MM.1S (cell line): ENCODE measurements around the gene ASIC4.

Experiments
- DNase-seq: peaks from one replicate; pipeline ENCODE4 v3.0.0-alpha.2; 2015
- H2AFZ ChIP-seq: fragments of 300-600 bp; sonication (generic); 2 replicates; pipeline ENCODE4 v1.6.0; 2016; ENCODE audit warnings: antibody characterized with exemption, low read length
- H3F3A ChIP-seq: fragments of 300-600 bp; sonication (generic); 2 replicates; pipeline ENCODE4 v1.6.1; 2016; ENCODE audit warnings: mild to moderate bottlenecking, antibody characterized with exemption, low read length, moderate library complexity, mixed read lengths; ENCODE audit not compliant: insufficient read depth
- H3K27ac ChIP-seq: fragments of 300-600 bp; sonication (generic); 2 replicates; pipeline ENCODE4 v1.5.1; 2016; ENCODE audit warnings: mild to moderate bottlenecking, low read length
- H3K27me3 ChIP-seq: fragments of 300-600 bp; sonication (generic); replicated peaks from 2 replicates; pipeline ENCODE4 v1.6.0; 2016; ENCODE audit warnings: low read length; ENCODE audit not compliant: insufficient read depth
- H3K36me3 ChIP-seq: fragments of 300-600 bp; sonication (generic); replicated peaks from 2 replicates; pipeline ENCODE4 v1.6.1; 2016; ENCODE audit warnings: mild to moderate bottlenecking, low read length, mixed read lengths; ENCODE audit not compliant: insufficient read depth
- H3K4me1 ChIP-seq: fragments of 300-600 bp; sonication (generic); 2 replicates; pipeline ENCODE4 v1.6.1; 2016; ENCODE audit warnings: low read length, mixed read lengths
- H3K4me2 ChIP-seq: fragments of 300-600 bp; sonication (generic); 2 replicates; pipeline ENCODE4 v1.6.0; 2016; ENCODE audit warnings: low read depth, low read length
- H3K4me3 ChIP-seq: fragments of 300-600 bp; sonication (generic); 2 replicates; pipeline ENCODE4 v1.5.1; 2016; ENCODE audit warnings: low read length, mixed read lengths
- H3K79me2 ChIP-seq: fragments of 300-600 bp; sonication (generic); 2 replicates; pipeline ENCODE4 v1.6.1; 2016; ENCODE audit warnings: mixed run types, low read length, mixed read lengths
- H3K9ac ChIP-seq: fragments of 300-600 bp; sonication (generic); 2 replicates; pipeline ENCODE4 v1.6.1; 2016; ENCODE audit warnings: low read length, mixed read lengths
- H3K9me2 ChIP-seq: fragments of 300-600 bp; sonication (generic); replicated peaks from 2 replicates; pipeline ENCODE4 v1.6.1; 2016; ENCODE audit warnings: mild to moderate bottlenecking, low read length, mixed read lengths; ENCODE audit not compliant: insufficient read depth
- H3K9me3 ChIP-seq: fragments of 300-600 bp; sonication (generic); replicated peaks from 2 replicates; pipeline ENCODE4 v1.6.1; 2016; ENCODE audit warnings: mild to moderate bottlenecking, low read length, mixed read lengths; ENCODE audit not compliant: insufficient read depth
- H4K20me1 ChIP-seq: fragments of 300-600 bp; sonication (generic); 2 replicates; pipeline ENCODE4 v1.6.1; 2016; ENCODE audit warnings: mild to moderate bottlenecking, low read length, moderate library complexity, mixed read lengths; ENCODE audit not compliant: insufficient read depth
- EZH2 ChIP-seq: fragments of 300-600 bp; sonication (generic); optimal IDR thresholded peaks from 2 replicates; pipeline ENCODE3; 2017; ENCODE audit warnings: low read depth, mild to moderate bottlenecking, antibody characterized with exemption, low read length, mixed read lengths
- EZH2phosphoT487 ChIP-seq: fragments of 300-600 bp; sonication (generic); IDR thresholded peaks from 2 replicates; pipeline ENCODE4 v1.6.1; 2018; ENCODE audit warnings: antibody characterized with exemption, low read length
- TF ChIP-seq, protein P1 (sequence below): fragments of 300-600 bp; sonication (generic); IDR thresholded peaks from 2 replicates; pipeline ENCODE4 v1.5.1; 2016; ENCODE audit warnings: antibody characterized with exemption, low read length, mixed read lengths

The ASIC4 gene

DNA sequence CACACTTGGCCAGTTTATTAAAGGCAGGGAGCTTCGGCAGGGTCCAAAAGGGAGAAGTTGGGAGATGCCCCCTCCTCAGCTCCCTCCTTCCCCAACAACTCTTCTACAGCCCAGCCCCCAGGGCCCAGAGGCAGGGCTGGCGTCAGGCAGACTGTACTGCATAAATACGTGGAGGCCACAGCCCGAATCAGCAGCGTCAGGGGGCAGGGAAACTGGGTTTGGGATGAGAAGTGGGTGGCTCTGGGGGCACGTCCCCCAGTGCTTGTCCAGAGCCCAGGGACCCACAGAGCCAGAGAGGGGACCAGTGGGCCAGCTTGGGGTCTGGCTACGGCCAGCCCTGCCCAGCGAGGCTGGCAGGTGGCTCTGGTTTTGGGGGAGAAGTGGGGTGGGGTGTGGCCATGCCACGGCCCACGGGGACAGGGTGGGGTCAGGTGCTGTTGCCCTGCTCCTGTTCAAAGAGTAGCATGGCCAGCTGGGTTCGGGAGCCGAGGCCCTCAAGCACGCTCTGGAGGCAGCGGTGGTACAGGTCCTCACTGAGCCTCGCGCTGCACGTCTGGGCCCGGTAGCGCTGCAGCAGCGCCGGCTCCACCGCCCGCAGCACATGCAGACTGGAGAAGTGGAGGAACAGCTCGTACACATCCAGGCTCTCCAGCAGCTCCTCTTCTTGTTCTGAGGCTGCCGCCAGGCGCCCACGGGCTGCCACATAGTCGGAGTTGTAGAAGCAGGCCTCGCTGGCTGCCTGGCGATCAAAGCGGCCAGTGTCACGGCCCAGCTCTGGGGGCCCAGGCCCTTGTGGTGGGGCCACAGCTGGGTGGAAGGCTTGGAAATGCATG is 24.9 kb downstream of the ASIC4 start:
- Histone ChIP-seq H3K9me2 (no peaks in the 10 kb centered on the region), H3K4me3 (no peak overlapping the region), H3K4me1 (0 out of 2 replicates have a peak, but pooled peaks cover 1% of the 10 kb centered on the region), H3K9ac (no peak overlapping the region), H2AFZ (no peak overlapping the region), H3F3A (peaks cover 9% of the 10 kb centered on the region), H3K27ac (no peak overlapping the region), H3K36me3 (no peaks in the 10 kb centered on the region), H3K27me3 (no peaks in the 10 kb centered on the region; the same call in 1 of the 2 replicates), H3K9me3 (no peaks in the 10 kb centered on the region), H3K79me2 (peaks cover 11% of the 10 kb centered on the region), H4K20me1 (no peaks in the 10 kb centered on the region), H3K4me2 (no peak overlapping the region)
- no peak for TF ChIP-seq EZH2
- TF ChIP-seq, protein P1, sequence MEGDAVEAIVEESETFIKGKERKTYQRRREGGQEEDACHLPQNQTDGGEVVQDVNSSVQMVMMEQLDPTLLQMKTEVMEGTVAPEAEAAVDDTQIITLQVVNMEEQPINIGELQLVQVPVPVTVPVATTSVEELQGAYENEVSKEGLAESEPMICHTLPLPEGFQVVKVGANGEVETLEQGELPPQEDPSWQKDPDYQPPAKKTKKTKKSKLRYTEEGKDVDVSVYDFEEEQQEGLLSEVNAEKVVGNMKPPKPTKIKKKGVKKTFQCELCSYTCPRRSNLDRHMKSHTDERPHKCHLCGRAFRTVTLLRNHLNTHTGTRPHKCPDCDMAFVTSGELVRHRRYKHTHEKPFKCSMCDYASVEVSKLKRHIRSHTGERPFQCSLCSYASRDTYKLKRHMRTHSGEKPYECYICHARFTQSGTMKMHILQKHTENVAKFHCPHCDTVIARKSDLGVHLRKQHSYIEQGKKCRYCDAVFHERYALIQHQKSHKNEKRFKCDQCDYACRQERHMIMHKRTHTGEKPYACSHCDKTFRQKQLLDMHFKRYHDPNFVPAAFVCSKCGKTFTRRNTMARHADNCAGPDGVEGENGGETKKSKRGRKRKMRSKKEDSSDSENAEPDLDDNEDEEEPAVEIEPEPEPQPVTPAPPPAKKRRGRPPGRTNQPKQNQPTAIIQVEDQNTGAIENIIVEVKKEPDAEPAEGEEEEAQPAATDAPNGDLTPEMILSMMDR: no peak
- TF ChIP-seq EZH2phosphoT487: no peak
- DNase-seq: no peak

DNA sequence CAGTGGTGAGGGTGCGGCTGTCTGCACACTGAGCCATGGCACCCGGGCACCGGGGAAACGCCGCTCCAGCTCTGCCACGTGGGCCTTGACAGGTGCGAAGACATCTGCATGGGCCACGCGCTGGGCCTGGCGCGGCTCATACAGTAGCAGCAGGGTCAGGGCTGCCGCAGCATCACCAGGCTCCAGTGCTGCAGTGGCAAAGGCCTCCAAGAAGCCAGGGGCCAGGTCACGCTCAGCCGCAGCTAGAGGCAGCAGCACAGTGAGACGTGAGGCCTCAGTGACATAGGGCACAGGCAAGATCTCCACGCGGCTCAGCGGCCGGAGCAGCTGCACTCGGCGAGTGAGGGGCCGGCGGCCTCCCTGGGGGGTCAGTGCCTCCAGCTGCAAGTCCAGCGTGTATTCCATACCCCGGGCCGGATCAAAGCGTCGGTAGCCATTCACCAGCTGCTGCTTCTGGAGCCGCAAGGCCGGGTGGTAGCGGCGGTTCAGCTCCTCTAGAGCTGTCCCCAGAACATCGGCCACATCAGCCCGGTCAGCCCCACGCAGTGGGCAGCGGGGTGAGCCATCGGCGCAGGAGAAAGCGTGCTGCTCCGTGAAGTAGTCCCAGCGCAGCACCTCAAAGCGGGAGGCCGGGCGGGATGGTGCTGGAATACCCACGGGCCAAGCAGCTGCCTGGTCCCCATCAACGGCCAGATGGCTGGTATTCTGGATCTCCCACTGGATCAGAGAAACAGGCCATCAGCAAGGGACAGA is 25.8 kb downstream of the ASIC4 start:
- Histone ChIP-seq H3K9me3 (no peaks in the 10 kb centered on the region), H3K27me3 (no peaks in the 10 kb centered on the region; the same call in 1 of the 2 replicates), H3K36me3 (no peaks in the 10 kb centered on the region), H3K9me2 (no peaks in the 10 kb centered on the region), H2AFZ (no peak overlapping the region), H3K79me2 (peaks cover 11% of the 10 kb centered on the region), H3K4me3 (no peak overlapping the region), H3K9ac (no peak overlapping the region), H3K4me2 (no peak overlapping the region), H3K4me1 (0 out of 2 replicates have a peak, but pooled peaks cover 4% of the 10 kb centered on the region), H3F3A (peaks cover 9% of the 10 kb centered on the region), H4K20me1 (no peaks in the 10 kb centered on the region), H3K27ac (no peak overlapping the region)
- no peak for DNase-seq
- no peak for TF ChIP-seq EZH2phosphoT487
- no peak for TF ChIP-seq EZH2
- TF ChIP-seq, protein P1: no peak

DNA sequence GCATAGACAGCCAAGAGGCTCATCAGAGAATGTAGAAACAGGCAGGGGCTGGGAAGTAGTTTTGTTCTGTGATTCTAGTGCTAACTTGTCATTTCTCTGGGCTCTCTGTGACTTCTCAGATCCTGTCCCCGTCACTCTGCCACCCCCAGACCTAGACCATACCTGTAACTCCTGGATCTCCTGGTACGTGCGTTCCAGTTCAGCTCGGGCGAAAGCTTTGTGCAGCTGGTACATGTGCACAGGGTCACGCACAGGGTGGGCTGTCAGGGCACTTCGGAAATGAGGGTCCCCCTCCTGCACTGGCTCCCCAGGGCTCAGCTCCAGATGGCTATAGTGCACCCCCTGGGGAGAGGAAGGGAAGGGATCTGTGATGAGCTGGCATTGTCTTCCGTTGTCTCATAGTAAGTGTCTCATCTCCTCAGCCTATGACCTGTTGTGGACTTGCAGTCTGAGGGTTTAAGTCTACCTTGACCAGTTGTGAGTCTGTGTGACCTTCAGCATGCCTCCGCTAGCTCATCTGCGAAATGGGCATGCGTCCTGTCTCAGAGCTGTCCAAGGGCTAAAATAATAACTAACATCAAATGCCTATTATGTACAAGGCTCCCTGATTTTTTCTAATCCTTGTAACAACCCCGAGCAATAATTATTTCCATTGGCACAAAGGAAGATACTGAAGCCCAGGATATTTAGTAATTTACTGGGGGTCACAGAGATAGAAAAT is 26.7 kb downstream of the ASIC4 start:
- no peak overlapping the region for H3K9ac ChIP-seq
- no peak overlapping the region for H2AFZ ChIP-seq
- no peaks in the 10 kb centered on the region for H3K9me2 ChIP-seq
- H3K79me2 ChIP-seq: peaks cover 11% of the 10 kb centered on the region
- H3F3A ChIP-seq: peaks cover 9% of the 10 kb centered on the region
- H3K4me2 ChIP-seq: peak overlapping the region; percentile 79; the same call in 1 of the 2 replicates
- 0 out of 2 replicates have a peak overlapping the region, but pooled peaks have one; percentile 84 for H3K4me3 ChIP-seq
- H3K27ac ChIP-seq: no peak overlapping the region
- no peaks in the 10 kb centered on the region for H4K20me1 ChIP-seq
- no peak for DNase-seq
- H3K9me3 ChIP-seq: no peaks in the 10 kb centered on the region
- no peaks in the 10 kb centered on the region; the same call in 1 of the 2 replicates for H3K27me3 ChIP-seq
- TF ChIP-seq EZH2phosphoT487: no peak
- TF ChIP-seq, protein P1: no peak
- no peak for TF ChIP-seq EZH2
- H3K36me3 ChIP-seq: no peaks in the 10 kb centered on the region
- 0 out of 2 replicates have a peak, but pooled peaks cover 4% of the 10 kb centered on the region for H3K4me1 ChIP-seq
